ENCODE data around the gene PTTG1IP.
"Not testable (repeated sequence)": the region's sequence is repeated elsewhere in the genome, so short reads cannot be mapped to it uniquely, and the experiment has no call there.

Gene PTTG1IP

GRCh38 chr21:44880405-44881197, 7.1 kb upstream of the PTTG1IP start:
- no peak for DNase-seq (ENCODE audit: low read depth)

- DNase-seq (ENCODE audit: low read depth): not testable (repeated sequence)
Measured at GRCh38 chr21:44879238-44879637, 5.7 kb upstream of the PTTG1IP start.

- no peak for DNase-seq (ENCODE audit: low read depth)
Measured at GRCh38 chr21:44878053-44878982, 4.8 kb upstream of the PTTG1IP start.

DNA sequence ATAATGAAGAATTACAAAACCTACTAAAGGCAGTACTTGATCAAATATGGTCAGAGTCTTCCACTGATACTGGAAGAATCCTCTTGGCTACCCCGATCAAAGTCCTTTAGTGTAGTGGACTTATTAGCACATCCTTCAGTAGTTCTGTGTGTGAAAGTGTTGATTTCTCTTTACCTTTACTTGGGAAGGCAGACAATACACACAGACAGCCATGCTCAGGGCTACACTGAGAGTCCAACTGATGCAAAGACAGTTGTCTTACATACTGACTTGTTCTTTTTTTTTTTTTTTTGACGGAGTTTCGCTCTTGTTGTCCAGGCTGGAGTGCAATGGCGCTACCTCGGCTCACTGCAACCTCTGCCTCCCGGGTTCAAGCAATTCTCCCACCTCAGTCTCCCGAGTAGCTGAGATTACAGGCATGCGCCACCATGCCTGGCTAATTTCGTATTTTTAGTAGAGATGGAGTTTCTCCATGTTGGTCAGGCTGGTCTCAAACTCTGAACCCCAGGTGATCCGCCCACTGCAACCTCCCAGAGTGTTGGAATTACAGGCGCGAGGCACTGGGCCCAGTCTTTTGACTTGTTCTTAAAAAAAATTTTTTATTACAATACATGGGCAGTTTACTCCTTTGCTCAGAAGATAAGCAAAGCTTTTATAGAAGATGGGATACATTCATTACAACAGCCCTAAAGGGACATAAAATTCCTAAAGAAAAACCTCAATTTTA, 3.5 kb upstream of the PTTG1IP start:
- DNase-seq (ENCODE audit: low read depth): no peak

DNA sequence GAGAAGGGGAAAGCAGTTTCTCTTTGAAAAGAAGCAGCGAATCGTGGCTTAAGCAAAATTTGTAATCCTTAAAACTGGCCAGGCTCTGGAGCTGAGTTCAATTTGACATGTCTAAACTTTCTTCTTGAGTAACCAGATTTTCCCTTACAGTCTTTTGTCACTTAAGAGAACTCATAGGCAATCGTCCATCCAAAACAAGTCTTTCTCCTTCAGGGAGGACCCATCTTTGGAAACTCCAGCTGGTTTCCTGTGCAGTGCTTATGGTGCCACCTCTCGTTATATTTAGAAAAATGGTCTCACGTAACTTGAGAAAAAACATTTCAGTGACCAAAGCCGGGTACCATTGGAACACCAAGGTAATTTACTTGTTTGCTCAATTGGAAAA, 1.8 kb upstream of the PTTG1IP start:
- no peak for DNase-seq (ENCODE audit: low read depth)

GRCh38 chr21:44874497-44875315, 1.2 kb upstream of the PTTG1IP start:
- no peak for DNase-seq (ENCODE audit: low read depth)

- DNase-seq (ENCODE audit: low read depth): no peak
Measured at GRCh38 chr21:44874240-44874496, 678 bp upstream of the PTTG1IP start.

GRCh38 chr21:44872649-44873355, 688 bp downstream of the PTTG1IP start:
- no peak for DNase-seq (ENCODE audit: low read depth)

- DNase-seq (ENCODE audit: low read depth): no peak
Measured at GRCh38 chr21:44872323-44872648, 1.2 kb downstream of the PTTG1IP start.

GRCh38 chr21:44871576-44872269, 1.8 kb downstream of the PTTG1IP start:
- DNase-seq (ENCODE audit: low read depth): no peak

GRCh38 chr21:44870748-44871495, 2.6 kb downstream of the PTTG1IP start:
- DNase-seq (ENCODE audit: low read depth): no peak

DNA sequence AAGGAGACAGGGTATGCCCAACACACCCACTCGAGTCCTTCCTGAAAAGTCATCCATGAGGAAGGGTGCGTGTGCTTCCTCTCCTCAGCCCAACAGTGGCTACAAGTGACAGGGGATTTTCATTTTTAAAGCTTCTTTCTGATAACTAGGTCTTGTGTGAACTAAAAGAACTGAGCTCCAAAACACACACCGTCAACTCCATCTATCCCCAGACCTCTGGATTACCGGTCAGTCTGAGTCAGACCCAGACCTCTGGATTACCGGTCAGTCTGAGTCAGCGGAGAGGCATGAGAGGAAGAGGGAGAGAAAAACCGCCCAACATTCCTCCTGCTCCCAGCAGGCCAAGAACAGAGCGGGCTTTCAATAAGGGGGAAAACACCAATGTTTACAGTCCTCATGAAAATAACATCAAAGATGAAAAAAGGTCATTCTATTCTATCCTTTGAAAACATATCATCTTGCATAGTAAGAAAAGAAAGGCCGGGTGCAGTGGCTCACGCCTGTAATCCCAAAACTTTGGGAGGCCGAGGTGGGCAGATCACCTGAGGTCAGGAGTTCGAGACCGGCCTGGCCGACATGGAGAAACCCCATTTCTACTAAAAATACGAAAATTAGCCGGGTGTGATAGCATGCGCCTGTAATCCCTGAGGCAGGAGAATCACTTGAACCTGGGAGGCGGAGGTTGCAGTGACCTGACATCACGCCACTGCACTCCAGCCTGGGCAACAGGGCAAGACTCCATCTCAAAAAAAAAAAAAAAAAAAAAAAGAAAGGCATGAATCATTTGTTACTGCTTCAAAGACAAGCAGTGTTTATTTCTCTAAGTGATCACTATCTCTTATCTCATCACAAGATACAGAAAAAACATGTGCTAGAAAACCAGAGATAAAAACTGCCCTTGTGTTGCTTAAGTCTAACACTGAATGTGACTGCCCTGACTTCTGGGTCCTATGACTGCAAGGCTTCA, 3.4 kb downstream of the PTTG1IP start:
- DNase-seq (ENCODE audit: low read depth): no peak

DNA sequence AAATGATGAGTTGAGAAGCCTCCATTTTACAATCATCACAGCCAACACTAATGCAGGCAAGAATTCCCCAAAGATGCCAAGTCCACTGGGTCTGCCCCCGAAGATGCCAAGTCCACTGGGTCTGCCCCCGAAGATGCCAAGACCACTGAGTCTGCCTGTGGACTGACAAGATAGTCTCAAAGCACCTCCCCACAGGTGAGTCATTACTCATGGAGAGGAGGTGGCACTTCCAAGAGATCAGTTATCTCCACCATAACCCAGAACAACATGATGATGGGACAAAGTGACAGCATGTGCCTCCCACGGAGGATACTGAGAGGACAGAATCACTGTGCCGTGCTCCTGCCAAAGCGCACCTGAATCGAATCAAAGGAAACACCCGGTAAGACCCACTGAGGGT, 4.8 kb downstream of the PTTG1IP start:
- DNase-seq (ENCODE audit: low read depth): no peak

GRCh38 chr21:44867999-44868700, 5.3 kb downstream of the PTTG1IP start:
- no peak for DNase-seq (ENCODE audit: low read depth)

DNA sequence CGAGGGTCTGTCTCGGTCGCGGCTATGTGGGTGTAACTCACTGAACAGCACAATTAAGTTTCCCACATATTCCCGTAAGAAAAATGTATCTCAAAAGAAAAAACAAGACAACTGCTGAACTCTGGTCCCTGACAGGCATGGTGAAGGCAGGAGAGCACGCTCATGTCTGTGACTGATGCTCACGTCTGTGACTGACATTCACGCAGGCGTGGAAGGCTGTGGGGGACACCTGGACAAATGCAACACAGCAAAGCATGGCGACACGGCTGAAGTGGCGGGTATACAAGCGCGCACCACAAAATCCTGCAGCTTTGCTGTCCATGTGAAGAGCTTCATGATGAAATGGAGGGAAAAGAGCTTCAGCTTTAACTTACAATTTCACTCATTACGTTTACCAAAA, 6.0 kb downstream of the PTTG1IP start:
- no peak for DNase-seq (ENCODE audit: low read depth)

GRCh38 chr21:44866780-44867179, 6.7 kb downstream of the PTTG1IP start:
- DNase-seq (ENCODE audit: low read depth): no peak

- no peak for DNase-seq (ENCODE audit: low read depth)
Measured at GRCh38 chr21:44865561-44866280, 7.8 kb downstream of the PTTG1IP start.

All from stimulated activated CD8-positive, alpha-beta memory T cell treated with anti-CD3 and anti-CD28 coated beads, Interleukin-12 subunit alpha, Interleukin-12 subunit beta, amount 100 ng/mL, for 4 hours (primary cell).